Calu3 (cell line): ENCODE measurements around the gene PRKN. TPM values are rescaled to one million over a fixed set of nuclear protein-coding genes. Genes with fewer than 3 reads are reported as not detected.

Experiments used
- BruUV-seq: library from RNA; stranded (reverse); fragments of 400-500 nt; replicated peaks from 2 replicates; lab custom pipeline; 2021; lab: Mats Ljungman, UMichigan
- CTCF ChIA-PET: fragments of 300-600 bp; sonication (Branson Sonifier 250); formaldehyde crosslinking; loops from one replicate; lab custom pipeline; 2022; ENCODE audit warnings: antibody characterized with exemption; lab: Charles Lee
- DNase-seq: peaks from one replicate; pipeline ENCODE4 v3.0.0; 2022
- H3K27ac Mint-ChIP-seq: one replicate; pipeline ENCODE4 v1.8.0; 2022; ENCODE audit warnings: mixed read lengths; ENCODE audit not compliant: unreplicated experiment
- H3K27me3 Mint-ChIP-seq: one replicate; pipeline ENCODE4 v1.8.0; 2022; ENCODE audit warnings: mixed read lengths; ENCODE audit not compliant: unreplicated experiment
- H3K36me3 Mint-ChIP-seq: one replicate; pipeline ENCODE4 v1.8.0; 2022; ENCODE audit warnings: mild to moderate bottlenecking, moderate library complexity, mixed read lengths; ENCODE audit not compliant: insufficient read depth, unreplicated experiment
- H3K4me1 Mint-ChIP-seq: one replicate; pipeline ENCODE4 v1.8.0; 2022; ENCODE audit warnings: mild to moderate bottlenecking, low read depth, mixed read lengths; ENCODE audit not compliant: unreplicated experiment
- H3K4me3 Mint-ChIP-seq: one replicate; pipeline ENCODE4 v1.8.0; 2022; ENCODE audit warnings: mild to moderate bottlenecking, low read depth, moderate library complexity, mixed read lengths; ENCODE audit not compliant: unreplicated experiment
- H3K9me3 Mint-ChIP-seq: one replicate; pipeline ENCODE4 v1.8.0; 2022; ENCODE audit warnings: low read depth, mixed read lengths; ENCODE audit not compliant: unreplicated experiment
- CTCF ChIP-seq: fragments of 200-600 bp; IDR thresholded peaks from one replicate; pipeline ENCODE4 v1.8.0; 2022; ENCODE audit warnings: antibody characterized with exemption; ENCODE audit not compliant: unreplicated experiment
- intact Hi-C: fragments of 100-400 bp; cut with micrococcal nuclease; formaldehyde crosslinking; loops from one replicate; pipeline ENCODE4 v1.10.0; 2022; ENCODE audit not compliant: unreplicated experiment
- total RNA-seq: library from RNA; stranded (reverse); gene quantifications from 2 replicates; pipeline ENCODE4 v1.2.3, GENCODE V29; 2022

The PRKN gene
- total RNA-seq, 1 experiment from 2014 or later, result 3.8 TPM

- DNase-seq, result no peak
- intact Hi-C loops, result no loop called here
- Mint-ChIP-seq H3K27me3 (no peaks in the 10 kb centered on the region), H3K4me3 (no peak overlapping the region), H3K4me1 (no peaks in the 10 kb centered on the region), H3K27ac (no peak overlapping the region), H3K9me3 (peaks cover 6% of the 10 kb centered on the region), H3K36me3 (no peaks in the 10 kb centered on the region)
- BruUV-seq, result no TSS peak
- CTCF ChIA-PET, result no interaction called here
- TF ChIP-seq CTCF, result no peak
Observed at GRCh38 chr6:161649841-161650240, 1077.7 kb downstream of the PRKN start.

- no peak for DNase-seq
- Mint-ChIP-seq H3K27ac (no peak overlapping the region), H3K4me3 (no peak overlapping the region), H3K9me3 (peaks cover 6% of the 10 kb centered on the region), H3K36me3 (no peaks in the 10 kb centered on the region), H3K4me1 (no peaks in the 10 kb centered on the region), H3K27me3 (no peaks in the 10 kb centered on the region)
- CTCF ChIA-PET, result no interaction called here
- no TSS peak for BruUV-seq
- no peak for TF ChIP-seq CTCF
- intact Hi-C loops, result no loop called here
Observed at GRCh38 chr6:161649068-161649467, 1078.5 kb downstream of the PRKN start.

- no peaks in the 10 kb centered on the region for H3K36me3 Mint-ChIP-seq
- CTCF ChIA-PET, result no interaction called here
- BruUV-seq, result no TSS peak
- no peaks in the 10 kb centered on the region for H3K27me3 Mint-ChIP-seq
- H3K27ac Mint-ChIP-seq, result no peak overlapping the region
- peaks cover 8% of the 10 kb centered on the region for H3K9me3 Mint-ChIP-seq
- no peak for DNase-seq
- no peaks in the 10 kb centered on the region for H3K4me1 Mint-ChIP-seq
- intact Hi-C loops, result no loop called here
- no peak for TF ChIP-seq CTCF
- H3K4me3 Mint-ChIP-seq, result no peak overlapping the region
Observed at GRCh38 chr6:161647234-161647633, 1080.3 kb downstream of the PRKN start.

GRCh38 chr6:161644521-161644920 is 1083.0 kb downstream of the PRKN start:
- Mint-ChIP-seq H3K4me1 (no peaks in the 10 kb centered on the region), H3K27ac (no peak overlapping the region), H3K36me3 (peaks cover 3% of the 10 kb centered on the region), H3K4me3 (no peak overlapping the region), H3K9me3 (peaks cover 6% of the 10 kb centered on the region), H3K27me3 (no peaks in the 10 kb centered on the region)
- no peak for TF ChIP-seq CTCF
- intact Hi-C loops, result no loop called here
- CTCF ChIA-PET, result no interaction called here
- no TSS peak for BruUV-seq
- no peak for DNase-seq
